Effector memory CD4-positive, alpha-beta T cell (primary cell): ENCODE results near the gene C2orf49.
"Not testable (repeated sequence)": the region's sequence is repeated elsewhere in the genome, so short reads cannot be mapped to it uniquely, and the experiment has no call there.

Source experiments
- DNase-seq, 3 donors: peaks; one replicate each; pipeline ENCODE4 v3.0.0-alpha.2; 2020
- H3K27ac ChIP-seq: 2 replicates; pipeline ENCODE4 v1.7.0; 2013; ENCODE audit warnings: mild to moderate bottlenecking, low read length, moderate library complexity; ENCODE audit not compliant: insufficient read depth, poor library complexity, severe bottlenecking
- H3K27me3 ChIP-seq: replicated peaks from 2 replicates; pipeline ENCODE4 v1.7.0; 2013; ENCODE audit warnings: mild to moderate bottlenecking, low read length; ENCODE audit not compliant: insufficient read depth, control insufficient read depth, poor library complexity, severe bottlenecking
- H3K36me3 ChIP-seq: 2 replicates; pipeline ENCODE4 v1.7.0; 2013; ENCODE audit warnings: mild to moderate bottlenecking, low read length, moderate library complexity; ENCODE audit not compliant: control insufficient read depth, insufficient read depth
- H3K4me1 ChIP-seq: 2 replicates; pipeline ENCODE4 v1.7.0; 2013; ENCODE audit warnings: low read length, mild to moderate bottlenecking; ENCODE audit not compliant: control insufficient read depth, insufficient read depth, poor library complexity, severe bottlenecking
- H3K4me3 ChIP-seq: 2 replicates; pipeline ENCODE4 v1.7.0; 2013; ENCODE audit warnings: low read length, low read depth, mild to moderate bottlenecking; ENCODE audit not compliant: insufficient read depth, poor library complexity, severe bottlenecking
- H3K9me3 ChIP-seq: 2 replicates; pipeline ENCODE4 v1.7.0; 2013; ENCODE audit warnings: mild to moderate bottlenecking, low read length, moderate library complexity; ENCODE audit not compliant: control insufficient read depth

C2orf49 gene

GRCh38 chr2:105317937-105318336, 19.4 kb upstream of the C2orf49 start:
- H3K27ac ChIP-seq, result no peak overlapping the region
- H3K4me1 ChIP-seq, result no peaks in the 10 kb centered on the region

GRCh38 chr2:105320651-105321215, 16.6 kb upstream of the C2orf49 start:
- Histone ChIP-seq H3K36me3 (no peaks in the 10 kb centered on the region), H3K4me1 (no peaks in the 10 kb centered on the region), H3K27ac (no peak overlapping the region), H3K4me3 (no peak overlapping the region), H3K9me3 (no peaks in the 10 kb centered on the region), H3K27me3 (no peaks in the 10 kb centered on the region)
- DNase-seq, result no peak

More at GRCh38 chr2:105317937-105318336, 19.4 kb upstream of the C2orf49 start:
- Histone ChIP-seq H3K9me3 (no peaks in the 10 kb centered on the region), H3K27me3 (no peaks in the 10 kb centered on the region), H3K4me3 (no peak overlapping the region), H3K36me3 (no peaks in the 10 kb centered on the region)
- DNase-seq, result no peak

- no peaks in the 10 kb centered on the region for H3K4me1 ChIP-seq
- H3K27ac ChIP-seq, result no peak overlapping the region
- H3K4me3 ChIP-seq, result no peak overlapping the region
- H3K36me3 ChIP-seq, result no peaks in the 10 kb centered on the region
- no peak for DNase-seq
- no peaks in the 10 kb centered on the region for H3K9me3 ChIP-seq
- H3K27me3 ChIP-seq, result no peaks in the 10 kb centered on the region
These were observed 15.3 kb upstream of the C2orf49 start for GRCh38 chr2:105321875-105322646.

GRCh38 chr2:105323111-105323510, 14.2 kb upstream of the C2orf49 start:
- DNase-seq, result no peak

GRCh38 chr2:105324101-105324500, 13.2 kb upstream of the C2orf49 start:
- Histone ChIP-seq H3K27me3 (no peaks in the 10 kb centered on the region), H3K4me3 (no peak overlapping the region), H3K4me1 (peaks cover 7% of the 10 kb centered on the region), H3K27ac (no peak overlapping the region), H3K36me3 (no peaks in the 10 kb centered on the region), H3K9me3 (no peaks in the 10 kb centered on the region)
- no peak for DNase-seq

More at GRCh38 chr2:105323111-105323510, 14.2 kb upstream of the C2orf49 start:
- H3K27ac ChIP-seq, result no peak overlapping the region
- no peak overlapping the region for H3K4me3 ChIP-seq
- no peaks in the 10 kb centered on the region for H3K36me3 ChIP-seq
- no peaks in the 10 kb centered on the region for H3K9me3 ChIP-seq
- no peaks in the 10 kb centered on the region for H3K27me3 ChIP-seq
- H3K4me1 ChIP-seq, result no peaks in the 10 kb centered on the region

- Histone ChIP-seq H3K4me3 (no peak overlapping the region), H3K36me3 (no peaks in the 10 kb centered on the region), H3K4me1 (peaks cover 7% of the 10 kb centered on the region), H3K9me3 (no peaks in the 10 kb centered on the region), H3K27me3 (no peaks in the 10 kb centered on the region), H3K27ac (no peak overlapping the region)
- DNase-seq, result no peak
These were observed 12.6 kb upstream of the C2orf49 start for GRCh38 chr2:105324732-105325131.

- Histone ChIP-seq H3K4me1 (peaks cover 12% of the 10 kb centered on the region), H3K27ac (no peak overlapping the region)
- no peak for DNase-seq
These were observed 11.9 kb upstream of the C2orf49 start for GRCh38 chr2:105325389-105325963.

GRCh38 chr2:105327271-105327670, 10.1 kb upstream of the C2orf49 start:
- H3K4me1 ChIP-seq, result peaks cover 12% of the 10 kb centered on the region
- not testable (repeated sequence) for H3K27me3 ChIP-seq, DNase-seq, H3K36me3 ChIP-seq, H3K4me3 ChIP-seq, H3K27ac ChIP-seq, H3K9me3 ChIP-seq

More at GRCh38 chr2:105325389-105325963, 11.9 kb upstream of the C2orf49 start:
- no peaks in the 10 kb centered on the region for H3K9me3 ChIP-seq
- H3K4me3 ChIP-seq, result no peak overlapping the region
- no peaks in the 10 kb centered on the region for H3K27me3 ChIP-seq
- no peaks in the 10 kb centered on the region for H3K36me3 ChIP-seq

- no peaks in the 10 kb centered on the region for H3K27me3 ChIP-seq
- H3K4me1 ChIP-seq, result peaks cover 12% of the 10 kb centered on the region
- H3K27ac ChIP-seq, result no peak overlapping the region
- no peak overlapping the region for H3K4me3 ChIP-seq
- no peaks in the 10 kb centered on the region for H3K36me3 ChIP-seq
- H3K9me3 ChIP-seq, result no peaks in the 10 kb centered on the region
- DNase-seq, result no peak
These were observed 9.7 kb upstream of the C2orf49 start for GRCh38 chr2:105327690-105328089.
